Tibial artery (tissue), 4 donors: ENCODE measurements around the gene DOP1B.

Experiments
- DNase-seq, 2 donors: peaks; one replicate each; pipeline ENCODE4 v3.0.0-alpha.2; 2019
- H3K27ac ChIP-seq, 2 donors: fragments of 200-600 bp; sonication (generic) in 1 of 2; 1 replicate in 1 of 2; 2 replicates in 1 of 2; pipeline ENCODE4 v1.5.1; 2018 to 2019; ENCODE audit warnings: mild to moderate bottlenecking in 1 of 2
- H3K27me3 ChIP-seq, 2 donors: fragments of 200-600 bp; sonication (generic) in 1 of 2; one replicate each; pipeline versions ENCODE4 v1.5.1 to v1.6.0; 2016 to 2019
- H3K36me3 ChIP-seq, 3 donors: fragments of 200-600 bp; sonication (generic) in 2 of 3; one replicate each; pipeline ENCODE4 v1.5.1; 2016 to 2019; ENCODE audit warnings: mild to moderate bottlenecking in 2 of 3
- H3K4me1 ChIP-seq, 4 donors: fragments of 200-600 bp; sonication (generic) in 2 of 4; 1 replicate in 3 of 4; 2 replicates in 1 of 4; pipeline ENCODE4 v1.5.1; 2016 to 2019
- H3K4me3 ChIP-seq, 2 donors: fragments of 200-600 bp; sonication (generic) in 1 of 2; 1 replicate in 1 of 2; 2 replicates in 1 of 2; pipeline ENCODE4 v1.5.1; 2018 to 2019; ENCODE audit warnings: mild to moderate bottlenecking in 2 of 2
- H3K9me3 ChIP-seq, 3 donors: fragments of 200-600 bp; sonication (generic) in 1 of 3; one replicate each; pipeline ENCODE4 v1.5.1; 2016 to 2019
- intact Hi-C: fragments of 100-400 bp; cut with DNase I; formaldehyde crosslinking; loops from one replicate; pipeline ENCODE4 v1.15.0; 2023; ENCODE audit warnings: low total_unique reads
- TF ChIP-seq, protein P1 (sequence below), 2 experiments: fragments of 200-600 bp in 1 of 2; fragments of 450-650 bp in 1 of 2; IDR thresholded peaks; one replicate each; pipeline ENCODE4 v1.5.1; 2017 to 2019; ENCODE audit warnings: antibody characterized with exemption in 2 of 2, mild to moderate bottlenecking in 1 of 2, moderate library complexity in 1 of 2

The DOP1B gene

DNA sequence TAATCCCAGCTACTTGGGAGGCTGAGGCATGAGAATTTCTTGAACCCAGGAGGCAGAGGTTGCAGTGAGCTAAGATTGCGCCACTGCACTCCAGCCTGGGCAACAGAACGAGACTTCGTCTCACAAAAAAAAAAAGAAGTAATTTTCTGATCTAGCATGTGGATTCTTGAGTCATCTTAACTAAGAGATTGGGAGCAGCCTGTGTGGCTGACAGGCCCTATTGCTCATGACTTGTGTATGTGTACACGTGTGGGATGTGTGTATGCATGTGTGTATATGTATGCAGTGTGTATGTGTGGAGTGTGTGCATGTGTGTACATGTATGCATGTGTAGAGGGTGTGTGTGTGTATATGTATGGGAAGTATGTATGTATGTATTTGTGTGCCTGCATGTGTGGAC is 29.5 kb downstream of the DOP1B start:
- TF ChIP-seq, protein P1, sequence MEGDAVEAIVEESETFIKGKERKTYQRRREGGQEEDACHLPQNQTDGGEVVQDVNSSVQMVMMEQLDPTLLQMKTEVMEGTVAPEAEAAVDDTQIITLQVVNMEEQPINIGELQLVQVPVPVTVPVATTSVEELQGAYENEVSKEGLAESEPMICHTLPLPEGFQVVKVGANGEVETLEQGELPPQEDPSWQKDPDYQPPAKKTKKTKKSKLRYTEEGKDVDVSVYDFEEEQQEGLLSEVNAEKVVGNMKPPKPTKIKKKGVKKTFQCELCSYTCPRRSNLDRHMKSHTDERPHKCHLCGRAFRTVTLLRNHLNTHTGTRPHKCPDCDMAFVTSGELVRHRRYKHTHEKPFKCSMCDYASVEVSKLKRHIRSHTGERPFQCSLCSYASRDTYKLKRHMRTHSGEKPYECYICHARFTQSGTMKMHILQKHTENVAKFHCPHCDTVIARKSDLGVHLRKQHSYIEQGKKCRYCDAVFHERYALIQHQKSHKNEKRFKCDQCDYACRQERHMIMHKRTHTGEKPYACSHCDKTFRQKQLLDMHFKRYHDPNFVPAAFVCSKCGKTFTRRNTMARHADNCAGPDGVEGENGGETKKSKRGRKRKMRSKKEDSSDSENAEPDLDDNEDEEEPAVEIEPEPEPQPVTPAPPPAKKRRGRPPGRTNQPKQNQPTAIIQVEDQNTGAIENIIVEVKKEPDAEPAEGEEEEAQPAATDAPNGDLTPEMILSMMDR (IDR thresholded peaks at IDR 0.05), result no peak
- H3K9me3 ChIP-seq, result no peaks in the 10 kb centered on the region
- intact Hi-C loops, result no loop called here
- peaks cover 0 to 15% (median 3%) of the 10 kb centered on the region in 4 donors for H3K4me1 ChIP-seq
- no peaks in the 10 kb centered on the region for H3K27me3 ChIP-seq
- no peaks in the 10 kb centered on the region for H3K36me3 ChIP-seq
- H3K27ac ChIP-seq, result no peak overlapping the region
- no peak overlapping the region for H3K4me3 ChIP-seq
- DNase-seq, result no peak

DNA sequence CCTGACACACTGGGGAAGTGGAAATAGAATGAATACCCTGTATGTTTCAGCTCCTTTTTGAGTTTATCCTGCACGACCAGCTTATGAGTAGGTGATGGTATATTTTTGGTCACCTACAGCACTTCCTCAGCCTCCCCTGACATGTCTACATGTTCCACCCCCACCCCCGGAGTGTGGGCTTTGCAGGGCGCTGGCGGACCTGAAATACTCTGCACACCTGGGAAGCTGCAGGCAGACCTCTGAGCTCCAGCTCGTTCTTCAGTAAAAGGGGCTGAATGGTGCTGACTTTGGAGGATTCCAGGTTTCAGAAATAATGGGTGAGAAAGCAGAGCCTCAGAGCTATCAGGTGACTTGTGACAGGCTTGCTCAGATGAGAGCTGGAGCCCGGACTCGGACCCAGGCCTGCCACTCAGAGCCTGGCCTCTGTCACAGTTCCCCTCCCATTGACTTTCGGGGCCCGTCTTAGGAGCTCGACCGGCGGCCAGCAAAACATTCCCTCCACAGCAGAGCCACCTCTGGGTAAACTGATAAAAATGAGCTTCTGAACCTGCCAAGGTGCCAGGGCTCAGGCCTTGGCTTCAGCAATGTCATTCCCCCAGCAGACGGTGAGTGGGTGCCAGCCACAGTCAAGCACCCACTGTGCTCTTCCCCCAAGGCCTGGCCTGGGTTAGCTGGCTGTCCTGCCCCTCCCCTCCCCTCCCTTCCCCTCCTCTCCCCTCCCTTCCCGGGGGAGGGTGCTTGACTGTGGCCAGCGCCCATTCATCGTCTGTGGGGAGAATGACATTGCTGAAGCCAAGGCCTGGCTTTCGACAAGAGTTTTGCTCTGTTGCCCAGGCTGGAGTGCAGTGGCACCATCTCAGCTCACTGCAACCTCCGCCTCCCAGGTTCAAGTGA is 30.1 kb downstream of the DOP1B start:
- Histone ChIP-seq H3K4me1 (peaks cover 0 to 15% (median 3%) of the 10 kb centered on the region in 4 donors), H3K36me3 (no peaks in the 10 kb centered on the region), H3K27ac (no peak overlapping the region), H3K9me3 (no peaks in the 10 kb centered on the region), H3K27me3 (no peaks in the 10 kb centered on the region), H3K4me3 (no peak overlapping the region)
- intact Hi-C loops, result no loop called here
- TF ChIP-seq, protein P1 (IDR thresholded peaks at IDR 0.05), result no peak
- DNase-seq, result no peak

DNA sequence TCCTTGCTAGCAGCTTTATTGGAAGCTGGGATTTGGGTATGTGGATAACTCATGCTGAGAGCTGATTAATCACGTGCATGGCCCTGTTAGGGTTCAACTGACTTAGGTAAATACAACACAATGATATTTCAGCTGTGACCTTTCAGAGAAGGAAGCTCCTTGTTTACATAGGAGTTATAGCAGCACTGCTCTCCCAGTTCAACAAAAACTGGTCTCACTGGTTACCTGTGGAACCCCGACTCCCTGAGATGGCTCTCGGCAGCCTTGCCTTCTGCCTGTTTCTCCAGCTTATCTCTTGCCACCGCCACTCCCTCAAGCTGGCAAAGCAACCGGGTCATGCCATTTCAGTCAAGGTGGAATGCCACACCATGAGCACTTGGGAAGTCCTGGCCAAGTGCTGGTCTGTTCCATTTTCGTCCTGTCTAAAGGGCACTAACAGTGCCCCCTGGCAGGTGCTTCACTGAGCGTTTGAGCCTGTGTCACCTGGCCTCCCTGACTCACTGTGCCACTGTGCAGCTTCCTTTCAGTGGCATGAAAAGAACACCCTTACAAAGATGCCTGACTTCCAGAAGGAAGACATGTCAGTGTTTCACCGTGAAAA is 31.6 kb downstream of the DOP1B start:
- H3K4me3 ChIP-seq, result no peak overlapping the region
- no peak for DNase-seq
- intact Hi-C loops, result no loop called here
- no peaks in the 10 kb centered on the region for H3K36me3 ChIP-seq
- TF ChIP-seq, protein P1 (IDR thresholded peaks at IDR 0.05), result no peak
- no peaks in the 10 kb centered on the region for H3K9me3 ChIP-seq
- no peaks in the 10 kb centered on the region for H3K27me3 ChIP-seq
- no peak overlapping the region for H3K27ac ChIP-seq
- H3K4me1 ChIP-seq, result peaks cover 0 to 15% (median 3%) of the 10 kb centered on the region in 4 donors

DNA sequence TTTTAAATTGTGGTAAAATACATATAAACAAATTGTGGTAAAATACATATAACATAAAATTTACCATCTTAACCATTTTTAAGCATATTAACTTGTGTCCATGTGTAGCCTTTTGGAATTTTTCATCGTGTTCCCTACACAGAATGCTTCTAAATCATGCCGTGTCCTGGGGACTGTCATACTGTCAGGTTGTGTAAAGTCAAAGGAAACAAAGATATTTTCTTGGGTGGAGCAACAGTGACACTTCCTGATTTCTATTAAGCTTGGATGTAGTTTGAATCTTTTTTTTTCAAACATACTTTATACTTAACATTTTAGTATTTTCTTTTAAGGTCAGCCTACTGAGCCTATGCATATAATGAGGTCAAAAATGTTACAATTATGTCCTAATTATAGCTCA is 32.3 kb downstream of the DOP1B start:
- no peak overlapping the region for H3K27ac ChIP-seq
- intact Hi-C loops, result no loop called here
- no peak for DNase-seq
- no peaks in the 10 kb centered on the region for H3K36me3 ChIP-seq
- no peaks in the 10 kb centered on the region for H3K9me3 ChIP-seq
- H3K4me3 ChIP-seq, result no peak overlapping the region
- peaks cover 0 to 15% (median 3%) of the 10 kb centered on the region in 4 donors for H3K4me1 ChIP-seq
- no peaks in the 10 kb centered on the region for H3K27me3 ChIP-seq
- TF ChIP-seq, protein P1 (IDR thresholded peaks at IDR 0.05), result no peak

DNA sequence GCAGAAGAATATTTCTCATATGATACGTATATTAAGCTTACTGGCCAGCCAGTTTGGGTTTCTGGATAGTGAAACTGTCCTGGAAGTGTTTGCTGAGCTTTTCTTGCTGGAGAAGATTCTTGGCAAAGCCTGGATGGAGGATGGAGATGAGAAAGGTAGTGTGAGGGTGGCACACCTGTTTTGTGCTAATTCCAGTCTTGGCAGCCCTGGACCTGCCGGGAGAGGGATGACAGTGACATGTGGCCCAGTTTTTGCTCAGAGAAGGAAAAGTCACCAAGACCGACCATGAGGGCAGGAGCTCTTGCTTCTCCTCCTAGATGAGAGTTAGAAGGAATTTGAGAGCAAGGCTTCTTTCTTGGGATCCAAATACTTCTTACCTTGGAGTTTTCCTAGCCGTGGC is 34.1 kb downstream of the DOP1B start:
- Histone ChIP-seq H3K27ac (no peak overlapping the region), H3K36me3 (no peaks in the 10 kb centered on the region), H3K9me3 (no peaks in the 10 kb centered on the region), H3K27me3 (no peaks in the 10 kb centered on the region), H3K4me1 (peaks cover 0 to 15% (median 3%) of the 10 kb centered on the region in 4 donors), H3K4me3 (no peak overlapping the region)
- intact Hi-C loops, result no loop called here
- DNase-seq, result no peak
- TF ChIP-seq, protein P1 (IDR thresholded peaks at IDR 0.05), result no peak
